BE2C (cell line): ENCODE results near the gene ITGB8.

Source experiments
- DNase-seq: peaks from one replicate; pipeline ENCODE4 v3.0.0-alpha.2; 2020
- H3K27me3 ChIP-seq: fragments of 250-450 bp; sonication (Bioruptor Pico); 2 replicates; pipeline ENCODE4 v1.5.1; 2020; ENCODE audit warnings: mild to moderate bottlenecking
- H3K36me3 ChIP-seq: fragments of 250-450 bp; sonication (Bioruptor Pico); 2 replicates; pipeline ENCODE4 v1.5.1; 2020; ENCODE audit warnings: mild to moderate bottlenecking
- H3K4me1 ChIP-seq: fragments of 250-450 bp; sonication (Bioruptor Pico); 2 replicates; pipeline ENCODE4 v1.5.1; 2020
- H3K4me3 ChIP-seq: 2 replicates; pipeline ENCODE4 v1.5.1; 2011; ENCODE audit warnings: low read depth, low read length
- H3K9me3 ChIP-seq: fragments of 250-450 bp; sonication (Bioruptor Pico); 2 replicates; pipeline ENCODE4 v1.5.1; 2020
- TF ChIP-seq, protein P1 (sequence below): IDR thresholded peaks from 2 replicates; pipeline ENCODE4 v1.5.1; 2012; ENCODE audit warnings: mild to moderate bottlenecking, low read depth, low read length

Gene ITGB8

GRCh38 chr7:20352573-20353306 is 22.0 kb downstream of the ITGB8 start:
- Histone ChIP-seq H3K4me1 (no peaks in the 10 kb centered on the region; the same call in 1 of the 2 replicates), H3K36me3 (no peaks in the 10 kb centered on the region), H3K4me3 (no peak overlapping the region), H3K9me3 (no peaks in the 10 kb centered on the region), H3K27me3 (no peaks in the 10 kb centered on the region)
- TF ChIP-seq, protein P1, sequence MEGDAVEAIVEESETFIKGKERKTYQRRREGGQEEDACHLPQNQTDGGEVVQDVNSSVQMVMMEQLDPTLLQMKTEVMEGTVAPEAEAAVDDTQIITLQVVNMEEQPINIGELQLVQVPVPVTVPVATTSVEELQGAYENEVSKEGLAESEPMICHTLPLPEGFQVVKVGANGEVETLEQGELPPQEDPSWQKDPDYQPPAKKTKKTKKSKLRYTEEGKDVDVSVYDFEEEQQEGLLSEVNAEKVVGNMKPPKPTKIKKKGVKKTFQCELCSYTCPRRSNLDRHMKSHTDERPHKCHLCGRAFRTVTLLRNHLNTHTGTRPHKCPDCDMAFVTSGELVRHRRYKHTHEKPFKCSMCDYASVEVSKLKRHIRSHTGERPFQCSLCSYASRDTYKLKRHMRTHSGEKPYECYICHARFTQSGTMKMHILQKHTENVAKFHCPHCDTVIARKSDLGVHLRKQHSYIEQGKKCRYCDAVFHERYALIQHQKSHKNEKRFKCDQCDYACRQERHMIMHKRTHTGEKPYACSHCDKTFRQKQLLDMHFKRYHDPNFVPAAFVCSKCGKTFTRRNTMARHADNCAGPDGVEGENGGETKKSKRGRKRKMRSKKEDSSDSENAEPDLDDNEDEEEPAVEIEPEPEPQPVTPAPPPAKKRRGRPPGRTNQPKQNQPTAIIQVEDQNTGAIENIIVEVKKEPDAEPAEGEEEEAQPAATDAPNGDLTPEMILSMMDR = no peak
- no peak for DNase-seq

DNA sequence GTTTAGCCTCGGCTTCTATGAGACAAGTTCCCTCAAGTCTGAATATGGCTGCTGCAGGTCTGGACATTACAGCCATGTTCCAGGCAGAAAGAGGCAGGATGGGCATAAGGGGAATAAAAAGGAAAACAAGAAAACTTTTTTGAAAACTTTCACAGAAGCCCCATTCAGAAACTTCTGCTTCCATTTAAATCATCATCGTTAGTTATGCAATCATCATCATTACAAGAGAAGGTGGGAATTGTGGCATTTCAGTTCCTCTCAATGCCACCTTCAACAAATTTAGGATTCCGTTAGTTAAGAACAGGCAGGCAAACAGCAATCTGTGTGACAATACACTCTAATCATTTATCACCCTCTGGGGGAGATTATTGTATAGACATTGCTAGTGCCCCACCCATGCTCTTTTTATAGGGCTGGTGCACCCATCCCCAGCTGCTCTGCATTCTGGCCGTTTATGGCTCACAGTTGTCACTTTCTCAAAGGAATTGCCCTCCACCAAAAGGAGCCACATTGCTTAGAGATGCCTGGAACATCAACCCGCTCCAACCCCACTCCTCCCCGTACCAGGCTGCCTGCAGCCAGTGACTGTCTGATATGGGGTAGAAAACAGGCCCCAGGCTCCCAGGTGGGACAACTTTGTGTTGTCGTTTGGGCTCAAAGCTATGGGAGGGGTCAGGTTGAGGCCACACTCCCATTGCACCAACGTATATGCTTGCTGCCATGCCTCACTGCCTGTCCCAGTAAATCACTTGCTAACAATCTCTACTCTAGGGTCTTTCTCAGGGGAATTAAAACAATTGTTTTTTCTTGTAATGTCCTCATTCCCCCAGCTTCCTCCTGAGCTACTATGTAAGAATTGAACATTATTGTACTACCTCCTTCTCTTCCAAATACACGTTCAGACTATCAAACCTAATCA is 24.2 kb downstream of the ITGB8 start:
- H3K36me3 ChIP-seq = no peaks in the 10 kb centered on the region
- TF ChIP-seq, protein P1 = no peak
- no peak for DNase-seq
- no peaks in the 10 kb centered on the region for H3K9me3 ChIP-seq
- H3K4me3 ChIP-seq = no peak overlapping the region
- no peaks in the 10 kb centered on the region; the same call in 1 of the 2 replicates for H3K4me1 ChIP-seq
- H3K27me3 ChIP-seq = no peaks in the 10 kb centered on the region

- no peak for DNase-seq
- no peaks in the 10 kb centered on the region for H3K9me3 ChIP-seq
- H3K4me1 ChIP-seq = peaks cover 7% of the 10 kb centered on the region
- H3K27me3 ChIP-seq = no peaks in the 10 kb centered on the region
- H3K36me3 ChIP-seq = no peaks in the 10 kb centered on the region
- H3K4me3 ChIP-seq = no peak overlapping the region
- TF ChIP-seq, protein P1 = no peak
Measured at GRCh38 chr7:20358106-20358505, 27.4 kb downstream of the ITGB8 start.

- DNase-seq = no peak
- no peaks in the 10 kb centered on the region for H3K9me3 ChIP-seq
- H3K4me3 ChIP-seq = no peak overlapping the region
- H3K27me3 ChIP-seq = no peaks in the 10 kb centered on the region
- TF ChIP-seq, protein P1 = no peak
- no peaks in the 10 kb centered on the region for H3K36me3 ChIP-seq
- H3K4me1 ChIP-seq = peaks cover 7% of the 10 kb centered on the region
Measured at GRCh38 chr7:20358762-20359282, 28.1 kb downstream of the ITGB8 start.

GRCh38 chr7:20359341-20359963 is 28.8 kb downstream of the ITGB8 start:
- TF ChIP-seq, protein P1 = no peak
- no peaks in the 10 kb centered on the region for H3K27me3 ChIP-seq
- DNase-seq = no peak
- no peak overlapping the region for H3K4me3 ChIP-seq
- H3K36me3 ChIP-seq = no peaks in the 10 kb centered on the region
- peaks cover 7% of the 10 kb centered on the region for H3K4me1 ChIP-seq
- H3K9me3 ChIP-seq = no peaks in the 10 kb centered on the region
